SJCRH30 (cell line): ENCODE data around the gene OR4F17. TPM values are rescaled to one million over a fixed set of nuclear protein-coding genes. Genes with fewer than 3 reads are reported as not detected.
"Not testable (repeated sequence)": the region's sequence is repeated elsewhere in the genome, so short reads cannot be mapped to it uniquely, and the experiment has no call there.

Experiments used
- DNase-seq, 2 experiments: peaks; one replicate each; pipeline ENCODE4 v3.0.0-alpha.2; 2015 to 2020
- H3K27ac ChIP-seq: fragments of 250-450 bp; sonication (Bioruptor Pico); 2 replicates; pipeline ENCODE4 v1.5.1; 2020; ENCODE audit warnings: mild to moderate bottlenecking, moderate library complexity
- H3K27me3 ChIP-seq: fragments of 250-450 bp; sonication (Bioruptor Pico); 2 replicates; pipeline ENCODE4 v1.5.1; 2020; ENCODE audit warnings: mild to moderate bottlenecking, moderate library complexity
- H3K36me3 ChIP-seq: fragments of 250-450 bp; sonication (Bioruptor Pico); 2 replicates; pipeline ENCODE4 v1.5.1; 2020; ENCODE audit warnings: mild to moderate bottlenecking, moderate library complexity
- H3K4me1 ChIP-seq: fragments of 250-450 bp; sonication (Bioruptor Pico); 2 replicates; pipeline ENCODE4 v1.5.1; 2020; ENCODE audit warnings: mild to moderate bottlenecking, moderate library complexity
- H3K4me3 ChIP-seq: fragments of 250-450 bp; sonication (Bioruptor Pico); 2 replicates; pipeline ENCODE4 v1.5.1; 2020; ENCODE audit warnings: mild to moderate bottlenecking, moderate library complexity
- H3K9me3 ChIP-seq: fragments of 250-450 bp; sonication (Bioruptor Pico); replicated peaks from 2 replicates; pipeline ENCODE4 v1.5.1; 2020; ENCODE audit warnings: mild to moderate bottlenecking, moderate library complexity
- total RNA-seq: library from RNA; depleted of rRNA; stranded (reverse); fragments of >200 nt; shearing (Covaris generic); gene quantifications from 2 replicates; pipeline ENCODE4 v1.2.3, GENCODE V29; 2014; rRNA removed

The OR4F17 gene, protein sequence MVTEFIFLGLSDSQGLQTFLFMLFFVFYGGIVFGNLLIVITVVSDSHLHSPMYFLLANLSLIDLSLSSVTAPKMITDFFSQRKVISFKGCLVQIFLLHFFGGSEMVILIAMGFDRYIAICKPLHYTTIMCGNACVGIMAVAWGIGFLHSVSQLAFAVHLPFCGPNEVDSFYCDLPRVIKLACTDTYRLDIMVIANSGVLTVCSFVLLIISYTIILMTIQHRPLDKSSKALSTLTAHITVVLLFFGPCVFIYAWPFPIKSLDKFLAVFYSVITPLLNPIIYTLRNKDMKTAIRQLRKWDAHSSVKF
- 0.08 TPM in 1 of 2 replicates, not detected in the other for total RNA-seq

DNA sequence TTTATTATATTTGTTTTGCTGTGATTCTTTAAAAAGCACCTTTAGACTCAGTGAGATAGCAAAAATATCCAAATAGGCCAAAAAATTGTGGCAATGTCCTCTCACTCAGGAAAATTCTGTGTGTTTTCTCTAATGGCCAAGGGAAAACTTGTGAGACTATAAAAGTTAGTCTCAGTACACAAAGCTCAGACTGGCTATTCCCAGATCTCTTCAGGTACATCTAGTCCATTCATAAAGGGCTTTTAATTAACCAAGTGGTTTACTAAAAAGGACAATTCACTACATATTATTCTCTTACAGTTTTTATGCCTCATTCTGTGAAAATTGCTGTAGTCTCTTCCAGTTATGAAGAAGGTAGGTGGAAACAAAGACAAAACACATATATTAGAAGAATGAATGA, at the start of gene OR4F17:
TSS of gene OR4F17 (plus strand) at position 301 of the 400 bp plus-strand sequence. CDS start 3,575 bp downstream, outside the sequence.
- not testable (repeated sequence) for H3K36me3 ChIP-seq, H3K27me3 ChIP-seq, H3K4me3 ChIP-seq, H3K4me1 ChIP-seq, H3K27ac ChIP-seq, H3K9me3 ChIP-seq, DNase-seq

DNA sequence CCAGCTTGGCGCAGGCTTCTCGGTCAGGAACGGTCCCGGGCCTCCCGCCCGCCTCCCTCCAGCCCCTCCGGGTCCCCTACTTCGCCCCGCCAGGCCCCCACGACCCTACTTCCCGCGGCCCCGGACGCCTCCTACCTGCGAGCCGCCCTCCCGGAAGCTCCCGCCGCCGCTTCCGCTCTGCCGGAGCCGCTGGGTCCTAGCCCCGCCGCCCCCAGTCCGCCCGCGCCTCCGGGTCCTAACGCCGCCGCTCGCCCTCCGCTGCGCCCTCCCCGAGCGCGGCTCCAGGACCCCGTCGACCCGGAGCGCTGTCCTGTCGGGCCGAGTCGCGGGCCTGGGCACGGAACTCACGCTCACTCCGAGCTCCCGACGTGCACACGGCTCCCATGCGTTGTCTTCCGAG, 36.1 kb upstream of the OR4F17 start:
- H3K4me3 ChIP-seq, H3K27me3 ChIP-seq, H3K27ac ChIP-seq, H3K9me3 ChIP-seq, H3K4me1 ChIP-seq, H3K36me3 ChIP-seq: not testable (repeated sequence)
- peak in 1 of 2 experiments; percentile 6 for DNase-seq

DNA sequence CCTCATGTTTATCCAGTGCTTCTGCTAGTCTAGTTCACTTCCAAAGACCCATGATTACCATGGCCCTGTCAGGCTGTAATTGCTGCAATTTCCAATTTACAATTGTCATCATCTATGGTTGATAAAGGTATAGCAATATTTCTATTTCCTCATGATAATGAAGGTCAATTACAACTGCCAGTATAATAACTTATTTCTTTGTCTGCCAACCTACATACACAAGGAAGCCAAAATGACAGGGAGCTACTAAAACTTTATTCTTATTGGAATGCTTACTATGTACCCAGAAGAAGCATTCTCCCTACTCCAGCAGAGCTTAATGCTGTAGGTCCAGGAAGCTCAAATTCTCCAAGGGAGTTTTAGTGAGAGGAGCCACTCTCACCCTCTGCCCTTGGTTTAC, 24.0 kb upstream of the OR4F17 start:
- not testable (repeated sequence) for H3K27me3 ChIP-seq, H3K4me3 ChIP-seq, DNase-seq, H3K27ac ChIP-seq, H3K9me3 ChIP-seq, H3K4me1 ChIP-seq, H3K36me3 ChIP-seq

DNA sequence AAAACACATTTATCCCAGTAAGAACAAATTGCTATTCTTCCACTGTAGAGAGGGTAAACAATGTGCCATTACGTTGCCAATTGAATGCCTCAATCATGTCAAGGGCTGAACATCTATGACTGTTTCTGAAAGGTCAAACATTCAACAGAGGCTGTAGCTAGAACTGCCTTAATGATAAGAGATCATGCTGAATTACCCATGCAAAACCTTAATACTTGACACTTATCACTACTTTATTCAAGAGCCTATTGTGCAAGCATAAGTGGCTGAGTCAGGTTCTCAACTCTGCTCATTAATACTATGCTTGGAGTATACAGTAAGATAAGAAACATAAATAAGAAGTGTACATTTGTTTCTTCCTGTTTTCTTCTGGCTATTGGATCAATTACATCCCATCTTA, 23.3 kb upstream of the OR4F17 start:
- H3K4me3 ChIP-seq, H3K9me3 ChIP-seq, H3K27ac ChIP-seq, H3K36me3 ChIP-seq, H3K4me1 ChIP-seq, H3K27me3 ChIP-seq, DNase-seq: not testable (repeated sequence)

DNA sequence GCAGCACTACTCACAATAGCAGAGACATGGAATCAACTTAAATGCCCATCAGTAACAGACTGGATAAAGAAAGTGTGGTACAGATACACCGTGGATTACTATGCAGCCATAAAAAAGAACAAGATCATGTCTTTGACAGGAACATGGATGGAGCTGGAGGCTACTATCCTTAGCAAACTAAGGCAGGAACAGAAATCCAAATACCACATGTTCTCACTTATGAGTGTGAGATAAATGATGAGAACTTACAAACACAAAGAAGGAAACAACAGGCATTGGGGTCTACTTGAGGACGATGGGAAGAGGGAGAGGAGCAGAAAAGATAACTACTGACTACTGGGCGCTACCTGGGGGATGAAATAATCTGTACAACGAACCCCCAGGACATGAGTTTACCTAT, 16.2 kb upstream of the OR4F17 start:
- not testable (repeated sequence) for DNase-seq, H3K27ac ChIP-seq, H3K27me3 ChIP-seq, H3K36me3 ChIP-seq, H3K4me1 ChIP-seq, H3K4me3 ChIP-seq, H3K9me3 ChIP-seq

DNA sequence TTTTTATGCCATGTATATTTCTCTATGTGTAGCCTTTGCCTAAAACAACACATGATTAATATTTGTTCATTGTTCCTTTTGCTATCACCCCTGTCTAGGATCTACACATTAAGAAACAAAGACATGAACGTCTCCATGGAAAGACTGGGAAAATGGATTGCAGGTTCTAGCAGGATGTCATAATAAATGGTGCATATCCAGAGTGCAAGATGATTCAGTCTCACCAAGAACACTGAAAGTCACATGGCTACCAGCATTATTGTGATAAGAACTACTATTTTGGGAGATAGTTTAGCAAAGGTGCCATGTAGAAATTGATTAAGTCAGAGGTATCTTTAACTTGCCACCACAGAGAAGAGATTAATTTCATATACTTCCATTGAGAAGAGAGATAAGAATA, 12.1 kb upstream of the OR4F17 start:
- not testable (repeated sequence) for H3K36me3 ChIP-seq, H3K27ac ChIP-seq, H3K4me1 ChIP-seq

DNA sequence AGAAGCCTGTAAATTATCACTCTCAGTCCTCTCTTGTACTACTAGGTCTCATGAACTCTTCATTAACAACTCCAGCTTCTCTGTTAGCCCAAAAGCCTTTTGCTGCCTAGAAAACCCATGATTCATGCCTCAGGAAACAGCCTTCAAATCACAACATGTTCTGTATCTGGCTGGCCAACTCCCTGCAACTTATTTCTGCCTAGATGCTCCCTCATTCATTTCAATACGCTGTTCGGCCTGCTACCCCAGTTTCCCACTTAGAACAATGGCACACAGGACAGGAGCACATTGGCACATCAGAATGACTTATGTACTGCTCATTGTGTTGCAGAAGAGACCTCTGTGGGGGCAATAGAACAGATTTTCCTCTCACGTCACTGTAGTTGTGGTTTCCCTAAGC, 9.3 kb upstream of the OR4F17 start:
- not testable (repeated sequence) for H3K27me3 ChIP-seq, H3K36me3 ChIP-seq, H3K27ac ChIP-seq, H3K4me3 ChIP-seq, DNase-seq, H3K4me1 ChIP-seq, H3K9me3 ChIP-seq

More for the DNA sequence above, 12.1 kb upstream of the OR4F17 start:
- H3K9me3 ChIP-seq, DNase-seq, H3K27me3 ChIP-seq, H3K4me3 ChIP-seq: not testable (repeated sequence)

DNA sequence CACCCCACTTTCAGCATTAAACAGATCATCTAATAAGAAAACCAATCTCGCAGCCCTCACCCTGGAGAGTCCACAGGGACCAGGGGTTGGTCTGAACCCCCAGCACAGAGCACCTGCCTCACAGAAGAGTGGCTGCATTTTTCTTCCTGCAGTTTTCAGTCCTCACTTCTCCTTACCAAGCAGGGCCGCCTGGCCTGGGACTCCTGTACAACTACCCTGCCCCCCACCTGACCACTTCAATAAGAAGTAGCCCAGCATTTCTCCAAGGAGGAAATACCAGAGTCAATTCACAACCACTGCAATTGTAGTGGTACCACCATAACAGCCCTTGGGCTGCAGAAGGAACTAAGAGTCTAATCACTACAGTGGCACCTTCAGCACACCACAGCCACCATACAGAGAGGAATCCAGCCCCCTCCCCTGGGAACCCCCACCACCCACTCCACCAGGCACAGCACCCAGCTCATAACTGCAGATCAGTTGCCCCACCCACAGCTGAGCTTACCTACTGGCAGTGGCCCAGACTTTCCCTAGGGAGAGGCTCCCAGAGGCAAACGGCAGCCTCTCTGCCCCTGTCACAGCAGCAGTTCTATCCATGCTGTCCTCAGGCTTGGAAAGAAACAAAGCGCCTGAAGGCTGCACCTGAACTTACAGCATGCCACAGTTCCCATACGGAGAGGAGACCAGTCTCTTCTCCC, 13.7 kb downstream of the OR4F17 start:
- not testable (repeated sequence) for H3K4me3 ChIP-seq, H3K4me1 ChIP-seq, H3K36me3 ChIP-seq, H3K27ac ChIP-seq, DNase-seq, H3K9me3 ChIP-seq, H3K27me3 ChIP-seq

Other genes starting within 250 kb of the OR4F17 start
- 0.04 TPM in 1 of 2 replicates, not detected in the other for gene PLPP2, start 184.3 kb downstream of the OR4F17 start, total RNA-seq
- 14.8 and 18.5 TPM in 2 replicates for gene MIER2, start 237.7 kb downstream of the OR4F17 start, total RNA-seq